ENCODE measurements around the gene AHI1.
A peak's percentile ranks its signal among the peaks of the same experiment; 100 is the strongest.
"Not testable (repeated sequence)": the region's sequence is repeated elsewhere in the genome, so short reads cannot be mapped to it uniquely, and the experiment has no call there.

AHI1 gene

DNA sequence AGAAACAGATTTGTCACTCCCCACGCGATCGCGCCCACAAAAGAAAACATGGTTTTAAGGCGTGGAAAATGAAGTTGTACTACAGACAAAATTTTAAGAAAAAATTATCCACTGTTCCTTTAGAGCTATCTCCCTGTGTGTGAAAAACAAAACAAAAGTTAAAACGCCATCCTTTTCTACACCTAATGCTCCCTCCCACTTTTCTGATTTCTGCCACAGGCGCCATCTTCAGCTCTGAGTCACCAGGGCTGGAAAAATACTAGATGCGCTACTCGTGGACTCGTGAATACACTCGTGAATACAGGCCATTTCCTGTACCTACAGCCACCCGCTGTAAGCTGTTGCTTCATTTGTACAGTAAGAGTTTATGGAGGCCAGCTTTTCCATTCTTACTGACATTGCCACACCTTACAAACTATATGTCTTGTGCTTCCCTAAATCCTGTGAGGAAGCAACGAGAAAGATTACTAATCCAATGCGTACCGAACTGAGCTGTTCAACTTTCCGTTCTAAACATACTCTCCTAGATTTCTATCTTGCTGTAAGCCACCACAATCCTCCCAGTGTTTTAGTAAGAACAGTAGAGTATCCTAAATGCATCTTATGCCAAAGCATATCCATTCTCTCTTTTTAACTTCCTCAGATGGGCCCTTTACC lies 773 bp upstream of the AHI1 start:
- H3K4me1 ChIP-seq (ENCODE audit: control insufficient read depth in 1 of 2, insufficient read depth in 1 of 2, low read depth in 1 of 2, low read length in 1 of 2), result peaks cover 11 to 13% of the 10 kb centered on the region in 2 experiments
- no peaks in the 10 kb centered on the region for H3K36me3 ChIP-seq
- H3K27ac ChIP-seq, result peak overlapping the region; percentile 40
- TF ChIP-seq, protein P1, sequence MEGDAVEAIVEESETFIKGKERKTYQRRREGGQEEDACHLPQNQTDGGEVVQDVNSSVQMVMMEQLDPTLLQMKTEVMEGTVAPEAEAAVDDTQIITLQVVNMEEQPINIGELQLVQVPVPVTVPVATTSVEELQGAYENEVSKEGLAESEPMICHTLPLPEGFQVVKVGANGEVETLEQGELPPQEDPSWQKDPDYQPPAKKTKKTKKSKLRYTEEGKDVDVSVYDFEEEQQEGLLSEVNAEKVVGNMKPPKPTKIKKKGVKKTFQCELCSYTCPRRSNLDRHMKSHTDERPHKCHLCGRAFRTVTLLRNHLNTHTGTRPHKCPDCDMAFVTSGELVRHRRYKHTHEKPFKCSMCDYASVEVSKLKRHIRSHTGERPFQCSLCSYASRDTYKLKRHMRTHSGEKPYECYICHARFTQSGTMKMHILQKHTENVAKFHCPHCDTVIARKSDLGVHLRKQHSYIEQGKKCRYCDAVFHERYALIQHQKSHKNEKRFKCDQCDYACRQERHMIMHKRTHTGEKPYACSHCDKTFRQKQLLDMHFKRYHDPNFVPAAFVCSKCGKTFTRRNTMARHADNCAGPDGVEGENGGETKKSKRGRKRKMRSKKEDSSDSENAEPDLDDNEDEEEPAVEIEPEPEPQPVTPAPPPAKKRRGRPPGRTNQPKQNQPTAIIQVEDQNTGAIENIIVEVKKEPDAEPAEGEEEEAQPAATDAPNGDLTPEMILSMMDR (IDR thresholded peaks at IDR 0.05), result no peak
- H3K4me3 ChIP-seq (ENCODE audit: low read depth in 1 of 2, low read length in 1 of 2), result peak overlapping the region; percentile 71 to 73
- no peaks in the 10 kb centered on the region for H3K9me3 ChIP-seq
- peaks cover 21% of the 10 kb centered on the region for H3K27me3 ChIP-seq

DNA sequence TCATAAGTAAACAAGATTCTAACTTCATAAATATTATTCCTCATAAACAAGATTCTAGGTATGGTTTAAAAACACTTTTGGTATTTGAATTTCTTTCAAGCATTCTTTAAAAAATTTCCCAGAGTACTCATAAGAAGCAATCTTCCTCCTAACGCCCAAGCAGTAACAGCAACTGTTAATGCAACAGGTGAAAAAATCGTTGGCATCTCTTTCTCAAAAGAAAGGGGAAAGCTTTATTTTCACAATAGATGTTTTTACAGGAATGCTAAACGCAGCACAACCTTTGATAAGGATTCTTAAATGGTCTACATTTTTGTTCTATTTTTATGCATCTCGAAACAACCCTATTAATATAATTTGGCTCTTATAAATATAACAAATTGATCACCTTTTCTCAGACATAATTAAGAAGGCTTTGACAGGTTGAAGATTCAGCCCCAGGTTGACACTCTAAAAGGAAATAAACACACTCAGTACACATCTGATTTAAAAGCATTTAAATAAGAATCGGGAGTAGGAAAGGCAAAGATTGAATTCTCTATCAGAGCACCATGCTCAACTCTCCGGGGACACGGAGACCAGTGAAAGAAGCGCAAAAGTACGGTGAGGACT lies 634 bp downstream of the AHI1 start:
- no peaks in the 10 kb centered on the region for H3K36me3 ChIP-seq
- H3K4me3 ChIP-seq (ENCODE audit: low read depth in 1 of 2, low read length in 1 of 2), result peak overlapping the region; percentile 71 to 73
- no peak overlapping the region for H3K27ac ChIP-seq
- TF ChIP-seq, protein P1 (IDR thresholded peaks at IDR 0.05), result no peak
- H3K9me3 ChIP-seq, result no peaks in the 10 kb centered on the region
- H3K27me3 ChIP-seq, result peaks cover 21% of the 10 kb centered on the region
- peaks cover 11 to 13% of the 10 kb centered on the region in 2 experiments for H3K4me1 ChIP-seq (ENCODE audit: control insufficient read depth in 1 of 2, insufficient read depth in 1 of 2, low read depth in 1 of 2, low read length in 1 of 2)

DNA sequence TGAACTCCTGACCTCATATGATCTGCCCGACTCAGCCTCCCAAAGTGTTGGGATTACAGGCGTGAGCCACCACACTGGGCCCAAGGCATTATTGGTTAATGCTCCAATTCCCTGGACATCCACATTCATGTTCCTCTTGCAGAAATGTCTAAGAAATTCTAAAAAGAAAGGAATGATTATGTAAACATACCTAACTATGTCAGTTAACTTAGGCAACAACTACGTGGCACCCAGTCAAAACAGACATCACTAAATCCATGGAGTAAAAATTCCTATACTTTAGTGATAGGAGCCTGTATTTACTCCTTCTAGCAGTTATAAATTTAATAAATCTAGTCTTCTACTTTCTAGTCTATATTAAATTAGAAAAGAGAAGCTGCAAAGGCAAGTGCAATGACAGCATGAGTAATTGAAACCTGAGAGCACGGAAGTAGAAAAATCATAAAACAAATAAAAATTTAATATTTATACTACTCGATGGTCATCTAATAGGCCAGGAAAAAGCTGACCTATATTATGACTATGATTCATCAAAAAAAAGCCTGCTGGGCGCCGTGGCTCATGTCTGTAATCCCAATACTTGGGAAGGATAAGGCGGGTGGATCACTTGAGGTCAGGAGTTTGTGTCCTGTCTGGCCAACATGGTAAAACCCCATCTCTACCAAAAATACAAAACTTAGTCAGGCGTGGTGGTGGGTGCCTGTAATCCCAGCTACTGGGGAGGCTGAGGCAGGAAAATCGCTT lies 4.2 kb downstream of the AHI1 start:
- H3K27ac ChIP-seq, result no peak overlapping the region
- no peak overlapping the region for H3K4me3 ChIP-seq (ENCODE audit: low read depth in 1 of 2, low read length in 1 of 2)
- TF ChIP-seq, protein P1 (IDR thresholded peaks at IDR 0.05), result no peak
- H3K36me3 ChIP-seq, result no peaks in the 10 kb centered on the region
- no peaks in the 10 kb centered on the region for H3K9me3 ChIP-seq
- peaks cover 11 to 13% of the 10 kb centered on the region in 2 experiments for H3K4me1 ChIP-seq (ENCODE audit: control insufficient read depth in 1 of 2, insufficient read depth in 1 of 2, low read depth in 1 of 2, low read length in 1 of 2)
- peaks cover 10% of the 10 kb centered on the region for H3K27me3 ChIP-seq

DNA sequence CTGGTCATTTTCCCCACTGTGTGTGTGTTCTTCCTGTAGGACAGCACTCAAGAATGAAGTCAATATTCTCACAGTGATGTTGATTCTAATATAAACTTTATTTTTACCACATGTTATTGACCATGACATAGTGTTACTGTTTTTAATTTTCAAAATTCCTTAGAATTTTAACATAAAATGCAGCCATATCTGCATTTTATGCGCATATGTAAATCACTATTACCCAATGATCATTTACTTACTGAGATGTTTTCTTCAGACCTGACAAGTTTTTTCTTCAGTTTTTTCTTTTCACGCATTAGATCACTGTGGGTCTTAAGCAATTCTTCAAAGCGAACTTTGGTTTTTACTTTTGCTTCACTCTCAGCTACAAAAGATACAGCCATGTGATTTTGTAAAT lies 7.2 kb downstream of the AHI1 start:
- TF ChIP-seq, protein P1 (IDR thresholded peaks at IDR 0.05), result no peak
- H3K9me3 ChIP-seq, result no peaks in the 10 kb centered on the region
- H3K36me3 ChIP-seq, result no peaks in the 10 kb centered on the region
- no peak overlapping the region for H3K4me3 ChIP-seq (ENCODE audit: low read depth in 1 of 2, low read length in 1 of 2)
- H3K27me3 ChIP-seq, result no peaks in the 10 kb centered on the region
- H3K27ac ChIP-seq, result no peak overlapping the region
- H3K4me1 ChIP-seq (ENCODE audit: control insufficient read depth in 1 of 2, insufficient read depth in 1 of 2, low read depth in 1 of 2, low read length in 1 of 2), result no peaks in the 10 kb centered on the region

DNA sequence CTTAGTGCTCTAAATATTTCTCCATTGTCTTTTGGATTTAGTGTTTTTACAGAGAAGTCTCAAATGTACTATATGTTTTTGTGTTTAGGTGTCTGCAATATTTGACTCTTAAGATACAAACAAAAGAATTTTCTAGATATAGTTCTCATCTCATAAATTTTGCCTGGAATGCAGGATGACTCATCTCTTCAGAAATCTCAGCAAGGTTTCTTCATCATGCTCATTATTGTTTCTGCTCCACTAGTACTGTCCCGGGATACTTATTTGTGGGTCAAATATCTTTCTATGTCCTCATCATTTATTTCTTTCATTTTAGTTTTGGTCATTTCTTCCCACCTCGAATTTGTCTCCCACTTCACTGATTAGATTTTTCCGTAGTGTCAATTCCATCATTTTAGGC lies 9.5 kb downstream of the AHI1 start:
- no peak overlapping the region for H3K4me3 ChIP-seq (ENCODE audit: low read depth in 1 of 2, low read length in 1 of 2)
- H3K27me3 ChIP-seq, result no peaks in the 10 kb centered on the region
- TF ChIP-seq, protein P1 (IDR thresholded peaks at IDR 0.05), result no peak
- no peaks in the 10 kb centered on the region for H3K36me3 ChIP-seq
- H3K4me1 ChIP-seq (ENCODE audit: control insufficient read depth in 1 of 2, insufficient read depth in 1 of 2, low read depth in 1 of 2, low read length in 1 of 2), result no peaks in the 10 kb centered on the region
- no peak overlapping the region for H3K27ac ChIP-seq
- peaks cover 10% of the 10 kb centered on the region for H3K9me3 ChIP-seq

DNA sequence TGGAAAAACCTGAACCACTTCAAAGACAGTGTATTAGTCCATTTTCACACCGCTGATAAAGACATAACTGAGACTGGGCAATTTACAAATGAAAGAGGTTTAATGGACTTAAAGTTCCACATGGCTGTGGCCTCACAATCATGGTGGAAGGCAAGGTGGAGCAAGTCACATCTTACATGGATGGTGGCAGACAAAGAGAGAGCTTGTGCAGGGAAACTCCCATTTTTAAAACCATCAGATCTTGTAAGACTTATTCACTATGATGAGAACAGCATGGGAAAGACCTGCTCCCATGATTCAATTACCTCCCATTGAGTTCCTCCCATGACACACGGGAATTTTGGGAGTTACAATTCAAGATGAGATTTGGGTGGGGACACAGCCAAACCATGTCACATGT lies 13.6 kb downstream of the AHI1 start:
- not testable (repeated sequence) for H3K36me3 ChIP-seq
- peaks cover 39% of the 10 kb centered on the region for H3K9me3 ChIP-seq

More for the DNA sequence above, 13.6 kb downstream of the AHI1 start:
- not testable (repeated sequence) for H3K4me1 ChIP-seq (ENCODE audit: control insufficient read depth in 1 of 2, insufficient read depth in 1 of 2, low read depth in 1 of 2, low read length in 1 of 2); H3K27me3 ChIP-seq; H3K27ac ChIP-seq; H3K4me3 ChIP-seq (ENCODE audit: low read depth in 1 of 2, low read length in 1 of 2)
